Activated T-helper 1 cell treated with anti-CD3 and anti-CD28 coated beads, Interleukin-2, amount 50 U/mL, for 16 hours (primary cell): ENCODE measurements around the gene CARD11.
"Not testable (repeated sequence)": the region's sequence is repeated elsewhere in the genome, so short reads cannot be mapped to it uniquely, and the experiment has no call there.

Source experiments
- DNase-seq, 2 donors: peaks; one replicate each; pipeline ENCODE4 v3.0.0-alpha.2; 2020; ENCODE audit warnings: low read depth in 1 of 2, low spot score in 1 of 2

CARD11 gene

GRCh38 chr7:2966466-2967078 lies 77.1 kb downstream of the CARD11 start:
- no peak for DNase-seq

- no peak for DNase-seq
Observed at GRCh38 chr7:2965745-2966270, 77.9 kb downstream of the CARD11 start.

DNA sequence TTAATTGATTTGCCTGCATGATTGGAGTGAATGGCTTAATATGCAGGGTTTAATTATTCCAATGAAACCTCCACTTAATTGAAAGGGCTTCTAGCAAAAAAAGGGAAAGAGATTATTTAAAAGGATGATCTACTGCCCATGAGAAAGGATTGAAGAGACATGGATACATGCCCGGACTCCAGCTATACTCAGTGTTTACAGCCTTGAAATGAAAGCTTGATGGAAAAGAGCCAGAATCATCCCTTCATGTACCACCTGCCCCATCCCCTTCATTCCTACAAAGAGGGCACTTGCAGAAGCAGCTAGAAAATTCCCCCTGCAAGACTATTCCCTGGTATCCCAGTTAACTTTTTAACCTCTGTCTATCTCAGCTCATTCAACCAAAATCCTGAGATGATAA lies 78.4 kb downstream of the CARD11 start:
- no peak for DNase-seq

DNA sequence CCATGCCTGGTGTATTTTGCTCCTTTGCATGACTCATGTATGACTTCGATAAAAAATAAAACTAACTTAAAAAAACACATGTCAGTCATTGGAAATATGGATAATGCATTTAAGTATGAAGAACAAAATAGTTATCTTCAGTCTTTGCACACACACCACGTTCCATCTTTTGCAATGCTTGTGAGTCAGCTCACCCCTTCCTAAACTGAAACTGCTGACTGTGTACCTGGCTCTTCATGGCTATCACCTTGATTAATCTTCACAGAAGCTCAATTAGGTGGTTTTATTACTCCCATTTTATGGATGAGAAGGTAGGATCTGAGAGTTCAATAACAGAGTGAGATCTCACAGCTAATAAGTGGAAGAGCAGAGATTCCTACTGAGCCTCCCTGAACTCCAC lies 79.5 kb downstream of the CARD11 start:
- no peak for DNase-seq

DNA sequence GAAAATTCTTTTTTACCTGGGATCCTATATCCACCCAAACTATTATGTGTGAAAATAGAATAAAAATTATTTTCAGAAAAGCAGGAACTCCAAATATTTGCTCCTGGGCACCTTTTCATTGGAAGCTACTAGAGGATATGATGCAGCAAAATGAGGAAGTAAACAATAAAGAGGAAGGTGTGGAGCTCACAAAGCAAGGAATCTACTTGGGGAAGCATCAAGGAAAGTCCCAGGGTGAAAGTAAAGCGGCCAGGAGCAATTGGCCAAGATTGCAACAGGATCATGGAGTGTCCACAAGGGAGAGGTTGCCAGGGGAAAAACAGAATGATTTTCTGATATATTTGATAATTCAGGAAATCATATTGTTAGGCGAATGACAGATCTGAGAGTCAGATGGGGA lies 80.8 kb downstream of the CARD11 start:
- no peak for DNase-seq

GRCh38 chr7:2959828-2960599 lies 83.7 kb downstream of the CARD11 start:
- no peak for DNase-seq

DNA sequence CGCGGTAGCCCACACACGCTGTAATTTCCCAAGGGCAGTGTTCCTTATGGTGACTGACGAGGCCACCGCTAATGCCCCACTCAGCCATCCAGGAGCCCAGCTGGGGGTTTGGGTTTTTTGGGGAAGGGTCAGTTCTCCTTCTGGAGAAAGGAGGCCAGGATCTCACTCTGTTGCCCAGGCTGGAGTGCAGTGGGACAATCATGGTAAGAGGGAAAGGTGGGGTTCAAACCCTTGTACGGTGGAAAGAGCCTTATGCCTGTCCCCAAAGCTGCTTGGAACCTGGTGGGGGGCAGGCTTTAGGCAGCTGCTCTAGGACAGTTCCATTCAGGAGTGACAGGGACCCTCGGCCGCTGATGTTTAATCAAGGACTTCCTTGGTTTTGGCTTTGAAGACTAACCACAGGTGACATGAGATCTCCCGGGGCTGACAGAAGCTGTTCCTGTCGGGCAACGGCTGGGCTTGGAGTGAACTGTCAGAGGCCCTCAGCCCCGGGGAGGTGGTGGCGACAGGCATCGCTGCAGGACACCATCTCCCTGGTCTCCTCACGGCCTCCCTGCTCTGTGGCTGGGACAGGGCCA lies 84.5 kb downstream of the CARD11 start:
- DNase-seq: no peak

GRCh38 chr7:2958416-2959102 lies 85.1 kb downstream of the CARD11 start:
- no peak for DNase-seq

DNA sequence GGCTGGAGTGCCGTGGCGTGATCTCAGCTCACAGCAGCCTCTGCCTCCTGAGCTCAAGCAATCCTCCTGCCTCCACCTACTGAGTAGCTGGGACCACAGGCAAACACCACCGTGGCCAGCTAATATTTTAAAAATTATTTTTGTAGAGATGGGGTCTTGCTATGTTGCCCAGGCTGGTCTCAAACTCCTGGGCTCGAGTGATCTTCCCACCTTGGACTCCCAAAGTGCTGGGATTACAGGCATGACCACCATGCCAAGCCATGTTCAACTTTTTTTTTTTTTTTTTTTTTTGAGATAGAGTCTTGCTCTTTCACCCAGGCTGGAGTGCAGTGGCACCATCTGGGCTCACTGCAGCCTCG lies 86.3 kb downstream of the CARD11 start:
- not testable (repeated sequence) for DNase-seq

DNA sequence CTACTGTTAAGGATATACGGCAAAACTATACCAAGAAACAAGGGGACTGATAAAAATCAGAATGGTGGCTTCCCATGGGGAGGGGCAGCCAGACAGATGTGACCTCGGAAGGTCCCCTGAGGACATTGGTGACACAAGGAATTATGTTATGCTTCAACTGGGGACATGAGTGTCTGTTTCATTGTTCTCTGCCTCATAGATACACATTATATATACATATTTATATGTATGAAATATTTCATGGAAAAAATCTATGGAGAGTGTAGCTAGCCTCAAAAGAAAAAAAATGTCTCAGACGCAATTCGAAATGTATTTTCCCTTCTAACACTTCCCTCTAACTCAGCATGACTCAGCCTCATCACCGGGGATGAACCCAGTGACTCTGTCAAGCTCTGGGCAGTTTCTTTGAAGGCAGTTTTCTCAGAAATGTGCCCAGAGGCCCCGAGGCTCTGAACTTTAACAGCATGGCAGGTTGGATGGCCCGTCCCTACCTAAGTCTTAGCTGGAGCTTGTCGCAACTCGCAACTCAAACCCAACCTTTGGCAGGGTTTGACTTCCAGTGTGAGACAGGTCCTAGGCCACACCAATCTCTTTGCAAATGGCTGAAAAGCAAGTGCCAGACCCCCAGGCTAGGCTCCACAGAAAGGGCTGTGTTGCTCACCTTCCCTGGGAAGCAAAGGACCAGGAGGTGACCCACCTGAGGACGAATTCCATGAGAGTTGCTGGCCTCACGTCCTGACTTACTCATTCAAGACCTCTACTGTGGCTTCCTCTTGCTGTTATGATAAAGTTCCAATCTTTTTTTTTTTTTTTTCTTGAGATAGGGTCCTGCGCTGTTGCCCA lies 86.9 kb downstream of the CARD11 start:
- DNase-seq: no peak

DNA sequence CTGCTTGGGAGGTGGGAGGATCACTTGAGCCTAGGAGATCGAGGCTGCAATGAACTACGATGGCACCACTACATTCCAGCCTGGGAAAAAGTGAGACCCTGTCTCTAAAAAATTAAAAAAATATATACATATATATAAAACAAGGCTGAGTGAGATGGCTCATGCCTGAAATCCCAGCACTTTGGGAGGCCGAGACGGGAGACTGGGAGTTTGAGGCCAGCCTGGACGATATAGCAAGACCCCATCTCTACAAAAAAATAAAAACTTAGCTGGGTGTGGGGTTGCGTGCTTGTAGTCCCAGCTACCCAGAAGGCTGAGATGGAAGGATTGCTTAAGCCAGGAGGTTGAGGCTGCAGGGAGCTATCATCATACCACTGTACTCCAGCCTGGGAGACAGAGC lies 87.6 kb downstream of the CARD11 start:
- no peak for DNase-seq

GRCh38 chr7:2955269-2955668 lies 88.4 kb downstream of the CARD11 start:
- no peak for DNase-seq

- DNase-seq: no peak
Observed at GRCh38 chr7:2954433-2954853, 89.2 kb downstream of the CARD11 start.

- DNase-seq: no peak
Observed at GRCh38 chr7:2953588-2954407, 89.9 kb downstream of the CARD11 start.

- no peak for DNase-seq
Observed at GRCh38 chr7:2953099-2953498, 90.6 kb downstream of the CARD11 start.

- DNase-seq: no peak
Observed at GRCh38 chr7:2952316-2952715, 91.4 kb downstream of the CARD11 start.

DNA sequence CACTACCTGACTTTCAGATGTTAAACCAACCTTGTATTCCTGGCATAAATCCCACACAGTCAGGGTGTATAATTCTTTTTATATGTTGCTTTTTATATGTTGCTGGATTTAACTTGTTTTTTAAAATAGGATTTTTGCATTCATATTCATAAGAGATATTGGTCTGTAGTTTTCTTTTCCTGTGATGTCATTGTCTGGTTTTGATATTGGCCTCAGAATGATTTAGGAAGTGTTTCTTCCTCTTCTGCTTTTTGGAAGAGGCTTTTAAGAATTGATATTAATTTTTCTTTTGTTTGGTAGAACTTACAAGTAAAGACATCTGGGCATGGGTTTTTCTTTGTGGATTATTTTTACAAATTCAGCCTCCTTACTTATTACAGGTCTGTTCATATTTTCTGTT lies 93.1 kb downstream of the CARD11 start:
- no peak for DNase-seq

- no peak for DNase-seq
Observed at GRCh38 chr7:2948749-2949148, 94.9 kb downstream of the CARD11 start.

GRCh38 chr7:2947058-2947780 lies 96.4 kb downstream of the CARD11 start:
- DNase-seq: no peak
